ENCODE measurements around the gene SRD5A3.

SRD5A3 gene

DNA sequence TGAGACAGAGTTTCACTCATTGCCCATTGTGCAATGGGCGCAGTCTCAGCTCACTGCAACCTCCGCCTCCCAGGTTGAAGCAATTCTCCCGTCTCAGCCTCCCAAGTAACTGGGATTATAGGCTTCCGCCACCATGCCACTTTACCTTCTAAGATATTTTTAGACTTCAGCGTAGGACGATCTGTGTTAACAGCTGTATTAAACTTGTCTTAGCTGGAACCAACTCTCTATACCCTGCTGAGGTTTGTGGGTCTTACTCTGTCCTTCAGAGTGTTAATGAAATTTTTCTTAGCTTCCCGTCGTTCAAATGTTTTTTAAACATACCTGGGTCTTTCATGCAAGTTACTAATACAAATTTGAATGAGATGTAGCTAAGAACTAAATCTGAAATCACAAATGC, 64.4 kb downstream of the SRD5A3 start:
- no peak for DNase-seq

DNA sequence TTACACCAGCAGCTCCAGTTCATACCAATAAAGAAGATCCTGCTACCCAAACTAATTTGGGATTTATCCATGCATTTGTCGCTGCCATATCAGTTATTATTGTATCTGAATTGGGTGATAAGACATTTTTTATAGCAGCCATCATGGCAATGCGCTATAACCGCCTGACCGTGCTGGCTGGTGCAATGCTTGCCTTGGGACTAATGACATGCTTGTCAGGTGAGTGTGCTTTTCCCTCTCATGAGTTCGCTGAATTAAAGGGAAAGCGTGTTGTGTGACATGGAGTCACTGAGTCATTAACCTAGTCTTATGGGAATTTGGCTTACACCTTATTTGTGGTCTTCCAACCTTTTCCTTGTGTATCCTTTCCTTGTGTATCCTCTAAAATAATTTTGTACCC, 65.6 kb downstream of the SRD5A3 start:
- no peak for DNase-seq

DNA sequence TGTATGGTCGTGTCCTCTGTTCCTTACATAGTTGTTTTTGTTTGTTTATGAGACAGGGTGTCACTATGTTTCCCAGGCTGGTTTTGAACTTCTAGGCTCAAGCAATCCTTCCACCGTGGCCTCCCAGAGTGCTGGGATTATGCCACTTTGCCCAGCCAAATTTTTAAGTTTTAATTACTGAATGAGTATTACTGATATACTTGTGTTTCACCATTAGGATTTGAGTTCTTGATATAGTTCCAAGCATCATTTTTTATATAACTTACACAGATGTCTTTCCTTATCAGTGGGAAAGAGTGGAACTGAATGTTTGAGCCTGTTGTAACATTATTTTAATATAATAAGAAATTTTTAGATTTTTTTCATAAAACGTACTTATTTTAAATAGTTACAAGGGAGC, 70.1 kb downstream of the SRD5A3 start:
- no peak for DNase-seq
